Left forelimb (tissue), 1 donor: Measurements from ENCODE around the gene FAM118B.
A peak's percentile ranks its signal among the peaks of the same experiment; 100 is the strongest.

Experiments
- DNase-seq: peaks from one replicate; pipeline ENCODE4 v3.0.0-alpha.2; 2018; ENCODE audit warnings: low spot score

FAM118B gene

DNA sequence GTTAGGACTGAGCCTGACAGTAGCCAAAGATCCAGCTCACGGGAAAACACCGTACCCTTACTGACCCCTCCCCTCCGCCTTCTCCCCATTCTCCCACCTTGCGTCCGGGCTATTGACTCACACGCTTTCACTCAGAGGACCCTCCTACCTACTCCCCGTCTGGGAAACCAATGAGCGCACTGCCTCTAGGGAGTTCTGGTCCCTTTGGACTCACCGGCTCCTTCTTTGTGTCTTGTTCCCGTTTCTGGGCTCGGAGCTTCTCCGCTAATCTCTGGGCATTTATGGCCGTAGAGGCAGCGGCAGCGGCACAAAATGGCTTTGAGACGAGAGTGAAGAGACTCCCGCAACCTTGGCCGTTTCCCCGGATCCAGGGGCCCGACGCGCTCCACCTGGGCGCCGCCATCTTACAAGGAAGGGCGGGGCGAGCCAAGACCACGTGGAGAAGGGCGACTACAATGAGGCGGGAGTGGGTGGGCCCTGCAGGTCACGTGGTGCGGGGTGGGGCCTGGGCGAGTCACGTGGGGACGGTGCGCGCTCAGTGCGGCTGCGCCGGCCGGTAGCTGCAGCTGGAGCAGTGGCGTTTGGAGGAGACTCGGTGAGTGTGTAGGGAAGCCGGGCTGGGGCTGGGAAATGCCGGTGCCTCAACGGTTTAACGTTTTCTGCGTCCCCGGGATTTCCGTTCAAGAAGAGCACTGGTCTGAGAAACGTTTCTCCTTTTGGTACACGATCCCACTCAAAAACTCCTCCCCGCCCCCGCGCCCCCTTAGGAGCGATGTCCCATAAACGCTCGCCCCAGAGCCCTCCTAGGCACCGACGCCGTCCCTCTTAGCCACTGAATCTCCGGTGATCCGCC is at the start of gene FAM118B, which contains the start of gene RPUSD4:
FAM118B (plus strand) TSS at position 547 of the 853 bp plus-strand sequence. CDS start 23,220 bp downstream, outside the sequence.
RPUSD4 (minus strand) TSS at position 415 of the 853 bp plus-strand sequence; CDS start at position 403, 12 bp downstream.
- peak; percentile 99 for DNase-seq

DNA sequence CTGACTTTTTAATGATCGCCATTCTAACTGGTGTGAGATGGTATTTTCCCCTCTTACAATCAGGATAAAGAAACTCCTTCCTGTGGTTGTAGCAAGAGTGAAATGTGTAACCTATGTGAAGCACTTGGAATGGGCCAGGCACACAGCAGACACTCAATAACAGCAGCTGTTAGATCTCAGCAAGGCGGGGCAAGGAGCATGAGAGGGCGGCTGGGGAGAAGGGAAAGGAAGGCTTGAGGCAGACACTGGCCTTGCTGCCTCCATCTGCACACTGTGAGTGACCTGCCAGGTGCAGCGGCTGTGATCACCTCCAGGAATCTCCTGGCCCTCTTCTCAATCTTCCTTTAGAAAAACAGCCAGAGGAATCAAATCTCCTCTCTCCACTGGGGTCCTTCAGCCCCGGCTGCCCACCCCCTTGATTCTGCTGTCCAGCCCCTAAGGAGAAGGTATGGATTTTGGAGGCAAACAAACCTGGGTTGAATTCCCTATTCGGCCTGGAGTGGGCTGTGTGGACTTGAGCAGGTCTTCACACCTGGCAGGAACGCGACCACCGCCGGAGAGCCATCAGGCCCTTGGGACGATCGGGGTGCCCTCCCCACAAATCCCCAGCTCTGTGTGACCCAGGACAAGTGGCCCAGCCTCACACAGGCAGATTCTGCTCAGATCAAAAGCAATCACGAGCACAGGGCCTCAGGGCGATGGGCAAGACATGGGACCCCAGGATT is 49.1 kb upstream of the FAM118B start:
- no peak for DNase-seq

DNA sequence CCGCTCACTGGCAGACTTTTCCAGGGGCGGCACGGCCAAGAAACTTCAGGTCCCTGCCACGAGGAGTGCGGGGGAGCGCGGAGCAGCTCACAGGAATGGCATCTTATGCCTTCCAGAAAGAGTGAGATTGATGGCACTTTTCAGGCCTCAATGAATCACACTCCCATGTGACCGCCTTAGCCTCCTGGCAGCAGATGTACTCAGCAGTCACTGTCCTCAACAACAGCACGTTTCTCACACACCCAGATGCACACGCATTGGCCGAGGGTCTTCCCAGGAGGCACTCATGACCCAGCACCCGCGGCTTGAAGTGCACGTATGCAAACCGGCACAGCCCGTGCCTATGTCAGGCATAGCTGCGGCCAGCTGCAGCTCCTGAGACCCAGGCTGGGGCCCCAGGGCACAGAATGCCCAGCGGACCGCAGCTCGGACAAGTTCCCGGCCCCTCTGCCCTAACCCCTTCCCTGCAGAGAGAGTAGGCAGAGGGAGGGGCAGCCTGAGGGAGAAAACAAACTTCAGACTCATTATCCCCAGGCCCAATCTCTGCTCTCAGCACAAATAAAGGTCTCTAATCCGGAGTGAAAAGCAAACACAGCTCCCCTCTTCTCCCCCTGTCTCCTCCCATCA is 48.4 kb upstream of the FAM118B start:
- no peak for DNase-seq

DNA sequence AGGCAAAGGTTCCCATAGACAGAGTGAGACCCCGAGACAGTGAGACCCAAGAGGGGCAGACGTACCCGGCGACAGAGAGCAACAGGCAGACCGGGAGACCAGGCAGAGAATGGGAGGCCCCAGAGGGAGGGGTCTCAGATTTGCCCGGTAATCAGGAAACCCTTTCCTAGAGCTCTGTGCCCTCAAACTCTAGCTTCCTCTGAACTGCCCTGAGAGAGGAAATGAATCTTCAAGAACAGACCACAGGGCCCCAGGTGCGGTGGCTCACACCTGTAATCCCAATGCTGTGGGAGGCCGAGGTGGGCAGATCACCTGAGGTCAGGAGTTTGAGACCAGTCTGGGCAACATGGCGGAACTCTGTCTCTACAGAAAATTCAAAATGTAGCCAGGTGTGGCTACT is 47.8 kb upstream of the FAM118B start:
- no peak for DNase-seq

DNA sequence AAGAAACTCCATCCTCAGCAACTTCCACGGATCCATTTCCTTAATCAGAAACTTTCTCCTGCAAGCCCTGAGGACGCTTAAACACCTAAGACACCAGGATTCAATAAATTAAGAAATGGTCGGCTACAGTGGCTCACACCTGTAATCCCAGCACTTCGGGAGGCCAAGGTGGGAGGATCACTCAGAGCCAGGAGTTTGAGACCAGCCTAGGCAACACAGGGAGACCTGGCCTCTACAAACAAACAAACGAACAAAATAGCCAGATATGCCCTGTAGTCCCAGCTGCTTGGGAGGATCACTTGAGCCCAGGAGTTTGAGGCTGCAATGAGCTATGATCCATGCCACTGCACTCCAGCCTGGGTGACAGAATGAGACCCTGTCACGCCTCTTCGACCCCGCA is 46.8 kb upstream of the FAM118B start:
- no peak for DNase-seq

- no peak for DNase-seq
Observed at GRCh38 chr11:126165311-126165720, 46.3 kb upstream of the FAM118B start.

DNA sequence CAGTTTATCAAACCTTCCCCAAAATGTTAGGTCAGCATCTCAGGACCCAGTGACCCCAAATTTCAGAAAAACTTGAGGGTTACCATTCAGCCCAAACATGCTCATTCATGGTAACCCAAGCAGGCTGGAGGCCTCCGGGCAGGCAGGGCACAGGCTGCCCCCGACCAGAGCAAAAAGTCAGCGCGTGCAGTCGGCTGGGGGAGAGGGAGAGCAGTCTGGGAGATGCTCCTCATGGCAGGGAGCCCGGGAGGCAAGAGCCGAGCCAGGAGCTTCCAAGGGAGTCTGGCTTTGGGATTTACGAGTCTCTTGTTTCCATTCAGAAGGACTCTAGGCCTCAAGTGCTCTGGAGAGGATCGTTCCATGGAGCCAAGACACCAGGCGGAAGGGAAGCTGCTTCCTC is 45.8 kb upstream of the FAM118B start:
- no peak for DNase-seq

DNA sequence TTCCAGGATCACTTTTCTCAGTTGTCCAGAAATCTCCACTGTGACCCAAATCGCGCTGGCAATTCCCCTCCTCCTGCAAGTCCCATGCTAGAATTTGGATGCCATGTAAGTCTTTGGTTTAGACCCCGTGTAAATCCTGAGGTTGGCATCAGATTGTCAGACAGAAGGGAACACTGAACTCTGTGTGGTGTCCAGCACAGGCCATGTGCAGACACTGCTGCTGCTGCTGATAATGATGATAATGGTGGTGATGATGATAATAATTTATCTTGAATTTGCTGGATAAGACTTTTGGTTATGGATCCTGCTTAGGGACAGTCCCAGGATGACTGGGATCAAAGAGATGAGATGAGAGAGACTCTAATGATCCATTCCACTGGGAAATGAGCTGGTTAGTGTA is 45.2 kb upstream of the FAM118B start:
- DNase-seq, result no peak

DNA sequence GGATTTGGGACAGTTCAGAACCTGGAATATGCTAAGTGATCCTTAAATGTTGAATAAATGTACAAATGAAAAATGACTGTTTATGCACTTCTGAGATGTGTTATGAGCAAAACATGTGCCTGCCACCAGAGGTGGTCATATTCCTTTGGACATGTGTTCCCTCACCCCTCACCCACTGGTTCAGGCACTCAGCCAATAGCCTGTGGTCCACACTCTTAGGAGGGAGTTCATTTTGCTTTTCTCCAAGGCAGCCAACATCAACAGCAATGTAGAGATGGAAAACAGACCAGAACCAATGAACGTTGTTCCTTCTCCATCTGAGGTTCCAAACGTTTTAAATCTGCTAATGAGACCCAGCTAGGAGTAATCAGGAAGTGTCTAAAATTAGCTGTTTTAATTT is 44.1 kb upstream of the FAM118B start:
- DNase-seq, result no peak

- no peak for DNase-seq
Observed at GRCh38 chr11:126169291-126169690, 42.3 kb upstream of the FAM118B start.

- no peak for DNase-seq
Observed at GRCh38 chr11:126172596-126173038, 39.0 kb upstream of the FAM118B start.

DNA sequence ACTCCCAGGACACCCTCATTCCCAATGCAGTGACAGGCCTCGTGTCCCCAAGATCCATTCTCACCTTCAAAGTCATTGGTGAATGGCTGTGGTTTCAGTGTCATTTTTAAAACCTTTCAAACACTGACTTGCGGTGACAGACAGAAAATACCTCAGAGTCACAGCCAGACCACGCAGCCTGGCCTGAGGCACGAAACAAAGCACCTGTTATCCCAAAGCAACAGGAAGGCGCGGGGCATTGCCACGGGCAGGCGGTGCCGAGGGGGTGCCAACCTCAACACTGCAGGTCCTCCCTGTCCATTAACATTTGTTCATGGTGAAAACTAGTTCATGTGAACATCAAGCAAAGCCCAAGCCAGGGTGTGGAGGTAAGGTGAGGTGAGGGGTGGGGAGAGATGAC is 38.3 kb upstream of the FAM118B start:
- DNase-seq, result no peak

DNA sequence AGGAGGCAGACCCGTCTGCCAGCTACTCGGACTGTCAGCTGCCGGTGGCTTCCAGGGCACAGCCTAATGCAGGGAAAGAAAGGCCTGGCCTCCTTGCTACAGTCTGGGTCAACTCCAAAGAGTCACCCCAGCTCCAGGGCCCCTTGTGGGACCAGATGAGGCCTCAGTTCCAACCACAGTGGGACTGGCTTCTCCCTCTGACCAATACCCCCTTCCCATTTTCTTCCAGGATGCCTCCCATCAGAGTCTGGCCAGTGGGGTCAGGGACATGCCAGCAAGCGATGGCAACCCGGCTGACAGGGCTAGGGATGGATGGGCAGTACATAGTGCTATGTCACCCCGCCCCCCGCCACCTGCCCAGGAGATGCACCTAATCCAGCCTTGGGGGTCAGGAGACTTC is 36.8 kb upstream of the FAM118B start:
- DNase-seq, result no peak

GRCh38 chr11:126175393-126175792 is 36.2 kb upstream of the FAM118B start:
- no peak for DNase-seq

DNA sequence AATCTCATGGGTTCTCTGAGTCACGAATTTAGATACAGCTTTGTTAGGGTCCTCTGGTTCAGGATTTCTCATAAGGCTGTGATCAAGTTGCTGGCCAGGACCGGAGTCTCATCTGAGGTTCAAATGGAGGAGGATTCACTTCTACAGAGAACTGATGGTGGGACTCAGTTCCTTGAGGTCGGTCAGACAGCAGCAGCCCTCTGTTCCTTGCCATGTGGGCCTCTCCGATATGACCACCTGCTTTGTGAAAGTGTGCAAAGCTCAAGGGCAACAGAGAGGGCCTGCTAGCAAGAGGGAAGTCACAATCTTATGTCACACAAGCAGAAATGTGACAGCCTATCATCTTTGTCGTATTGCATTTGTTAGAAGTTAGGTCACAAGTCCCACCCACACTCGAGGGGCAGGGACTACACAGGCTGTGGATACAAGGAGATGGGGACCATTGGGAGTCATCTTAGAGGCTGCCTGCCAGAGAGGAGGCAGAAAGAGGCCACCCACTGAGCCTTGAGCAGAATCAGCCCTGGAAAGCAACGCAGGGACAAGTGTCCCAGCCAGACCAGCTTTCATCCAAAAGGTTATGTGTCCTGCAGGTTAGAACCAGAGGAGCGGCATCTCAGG is 34.6 kb upstream of the FAM118B start:
- DNase-seq, result no peak

GRCh38 chr11:126181939-126182730 is 29.4 kb upstream of the FAM118B start:
- DNase-seq, result no peak

- DNase-seq, result no peak
Observed at GRCh38 chr11:126182787-126183445, 28.7 kb upstream of the FAM118B start.

GRCh38 chr11:126185259-126186024 is 26.1 kb upstream of the FAM118B start:
- no peak for DNase-seq

DNA sequence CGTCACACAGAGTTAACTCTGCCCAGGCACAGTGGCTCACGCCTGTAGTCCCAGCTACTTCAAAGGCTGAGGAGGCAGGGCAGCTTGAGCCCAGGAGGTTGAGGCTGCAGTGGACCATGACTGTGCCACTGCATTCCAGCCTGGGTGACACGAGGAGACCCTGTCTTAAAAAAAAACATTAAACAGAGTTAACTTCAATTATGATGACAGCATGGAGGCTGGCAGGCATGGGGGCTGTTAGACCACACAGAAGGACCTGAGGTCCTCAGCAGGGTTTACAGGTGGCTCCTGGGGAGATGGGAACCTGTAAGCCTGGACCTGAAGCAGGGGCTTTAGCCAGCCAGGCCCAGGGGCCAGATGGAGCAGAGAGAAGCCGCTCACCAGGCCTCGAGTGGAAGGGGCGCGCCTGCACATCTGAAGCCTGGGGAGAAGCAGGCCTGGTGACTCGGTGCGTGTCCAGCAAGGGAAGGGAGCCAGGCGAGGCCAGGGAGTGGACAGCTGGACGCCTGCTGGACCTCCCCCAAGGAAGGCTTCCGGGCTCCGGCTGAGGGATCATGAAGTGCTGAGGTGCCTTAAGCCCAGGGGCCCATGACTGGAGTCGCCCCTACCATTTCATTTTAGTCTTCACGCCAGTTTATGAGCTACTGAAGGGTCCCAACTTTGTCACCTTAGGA is 25.4 kb upstream of the FAM118B start:
- DNase-seq, result no peak
